ENCODE measurements around the gene ZBTB3.
"Not testable (repeated sequence)": the region's sequence is repeated elsewhere in the genome, so short reads cannot be mapped to it uniquely, and the experiment has no call there.

ZBTB3 gene

DNA sequence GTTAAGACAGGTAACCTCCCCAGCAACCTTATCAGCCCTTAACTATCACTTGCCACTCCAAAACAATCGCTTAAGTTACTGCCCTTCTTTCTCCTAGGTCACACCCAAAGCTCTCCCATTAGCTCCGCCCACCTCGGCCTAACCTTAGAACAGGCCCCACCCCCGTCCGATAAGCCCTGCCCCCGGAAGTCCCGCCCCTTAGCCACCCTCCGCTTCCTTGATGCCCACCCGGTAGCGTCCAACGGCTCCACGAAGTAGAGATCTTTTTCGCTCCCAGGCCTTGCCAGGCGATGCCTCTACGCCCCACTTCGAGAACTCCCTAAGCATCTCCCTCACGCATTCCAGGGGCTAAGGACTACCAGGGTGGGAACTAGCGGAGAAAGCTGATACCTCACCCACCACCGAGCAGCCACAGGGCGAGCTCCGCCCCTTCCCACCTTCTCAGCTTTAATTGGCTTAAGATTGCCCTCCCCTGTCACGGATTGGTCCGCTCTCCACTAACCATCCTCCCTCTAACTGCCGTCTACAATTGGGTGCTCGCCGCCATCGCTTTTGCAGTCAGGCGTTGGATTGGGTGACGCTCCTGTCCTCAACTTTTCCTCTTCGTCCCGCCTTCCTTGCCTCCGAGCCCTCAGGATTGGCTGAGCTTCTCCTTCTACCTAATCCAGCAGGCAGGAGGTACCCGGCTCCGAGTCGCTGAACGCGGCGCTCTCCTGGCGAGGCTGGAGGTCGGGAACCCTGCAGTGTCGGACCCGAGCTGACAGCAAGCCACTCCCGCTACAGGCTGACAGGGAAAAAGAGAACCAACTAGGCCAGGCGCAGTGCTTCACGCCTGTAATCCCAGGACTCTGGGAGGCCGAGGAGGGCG is at the start of gene ZBTB3:
Gene ZBTB3 (minus strand): TSS at position 425 of the 868 bp plus-strand sequence. CDS start 496 bp downstream, outside the sequence.
- DNase-seq, result peak; percentile 100

DNA sequence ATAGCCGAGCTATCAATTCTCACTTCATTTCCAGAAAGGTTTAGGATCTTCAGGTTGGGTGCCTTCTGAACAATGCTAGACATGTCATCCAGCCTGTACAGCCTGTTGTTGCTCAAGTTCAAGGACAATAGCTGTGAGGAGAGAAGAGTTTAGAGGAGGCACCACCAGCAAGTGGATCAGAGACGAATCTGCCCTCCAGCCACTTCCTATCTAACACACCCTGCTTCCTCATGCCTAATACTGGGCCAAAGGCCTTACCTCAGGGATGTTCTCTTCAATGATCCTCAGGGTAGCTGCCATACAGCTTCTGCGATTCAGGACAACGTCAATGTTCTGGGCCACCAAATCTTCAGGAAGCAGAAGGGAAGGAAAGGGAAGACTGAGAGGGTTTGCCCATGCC is 47.1 kb upstream of the ZBTB3 start:
- no peak for DNase-seq

DNA sequence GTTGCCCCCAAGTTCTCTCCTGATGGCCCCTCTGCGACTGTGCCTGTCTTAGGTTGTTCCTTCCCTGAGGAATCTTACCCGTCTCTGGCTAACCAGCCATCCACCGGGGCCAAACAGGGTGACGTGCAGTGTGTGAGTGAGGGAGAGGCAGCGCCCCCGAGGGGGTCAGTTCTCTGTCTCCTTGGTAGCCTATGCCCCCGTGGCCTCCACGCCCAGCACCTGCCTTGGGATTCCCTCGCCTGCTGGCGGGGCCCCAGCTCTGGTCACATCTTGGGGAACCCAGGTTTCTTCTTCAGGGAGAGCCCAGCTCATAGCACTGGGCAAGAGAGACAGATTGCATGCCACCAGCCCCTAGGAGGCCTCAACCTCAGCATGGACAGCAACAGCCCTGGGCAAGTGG is 45.5 kb upstream of the ZBTB3 start:
- DNase-seq, result no peak

DNA sequence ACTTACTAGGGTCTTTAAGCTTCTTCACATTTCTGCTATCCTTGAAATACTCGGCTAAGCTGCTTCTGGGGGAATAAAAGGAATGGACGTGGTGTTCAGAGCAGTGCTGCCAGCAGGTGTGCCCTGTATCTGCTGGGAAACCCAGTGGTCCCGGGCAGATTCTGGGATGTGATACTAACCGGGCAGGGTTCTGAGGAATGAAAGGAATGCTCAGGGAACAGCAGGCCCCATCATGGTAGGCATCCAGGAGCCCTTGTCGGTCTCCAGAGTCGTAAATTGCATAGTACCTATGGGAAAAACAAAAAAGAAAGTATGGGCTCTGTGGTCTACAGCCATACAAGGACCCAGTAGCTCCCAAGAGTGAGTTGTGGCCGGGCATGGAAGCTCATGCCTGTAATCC is 42.3 kb upstream of the ZBTB3 start:
- no peak for DNase-seq

DNA sequence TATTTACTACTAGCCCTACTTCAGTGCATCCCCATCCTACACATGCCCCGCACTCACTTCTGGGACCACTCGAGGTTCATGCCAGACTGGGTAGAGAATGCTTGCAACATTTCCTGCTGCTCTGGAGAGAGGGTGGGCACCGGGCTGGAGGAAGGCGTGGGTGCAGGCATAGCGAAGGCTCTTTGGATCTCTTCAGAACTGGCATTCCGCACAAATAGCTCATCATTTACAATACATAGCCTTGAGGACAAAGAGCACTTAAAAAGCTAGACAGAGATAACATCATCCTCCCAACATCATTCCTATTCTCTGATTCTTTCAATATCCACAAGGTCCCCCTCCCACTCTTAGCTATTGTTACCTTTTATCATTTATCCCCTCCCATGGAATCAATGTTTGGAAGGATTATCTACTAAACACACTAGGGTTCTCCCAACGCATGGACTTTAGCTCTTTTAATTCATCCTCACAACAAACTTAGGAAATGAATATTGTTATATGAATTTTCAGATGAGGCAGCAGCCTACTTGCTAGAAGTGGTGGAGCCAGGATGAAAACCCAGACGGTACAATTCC is 40.3 kb upstream of the ZBTB3 start:
- DNase-seq, result no peak

DNA sequence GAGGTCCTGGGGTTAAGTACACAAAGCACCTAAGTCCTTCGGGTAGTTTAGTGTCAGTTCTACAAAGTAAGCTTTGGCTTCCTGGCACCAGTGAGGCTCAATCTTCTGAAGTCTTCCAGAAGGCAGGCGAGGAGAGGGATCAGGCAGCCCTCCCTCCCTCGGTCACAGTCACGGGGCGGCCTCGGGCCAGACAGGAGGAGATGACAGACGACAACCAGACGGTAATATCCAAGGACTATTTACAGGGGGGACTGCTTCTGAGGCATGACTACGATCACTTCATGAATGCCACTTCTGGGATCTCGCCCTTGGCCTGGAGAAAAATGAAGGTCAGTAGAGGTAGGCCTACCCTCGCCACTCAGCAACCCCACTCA is 38.2 kb upstream of the ZBTB3 start:
- DNase-seq, result no peak

DNA sequence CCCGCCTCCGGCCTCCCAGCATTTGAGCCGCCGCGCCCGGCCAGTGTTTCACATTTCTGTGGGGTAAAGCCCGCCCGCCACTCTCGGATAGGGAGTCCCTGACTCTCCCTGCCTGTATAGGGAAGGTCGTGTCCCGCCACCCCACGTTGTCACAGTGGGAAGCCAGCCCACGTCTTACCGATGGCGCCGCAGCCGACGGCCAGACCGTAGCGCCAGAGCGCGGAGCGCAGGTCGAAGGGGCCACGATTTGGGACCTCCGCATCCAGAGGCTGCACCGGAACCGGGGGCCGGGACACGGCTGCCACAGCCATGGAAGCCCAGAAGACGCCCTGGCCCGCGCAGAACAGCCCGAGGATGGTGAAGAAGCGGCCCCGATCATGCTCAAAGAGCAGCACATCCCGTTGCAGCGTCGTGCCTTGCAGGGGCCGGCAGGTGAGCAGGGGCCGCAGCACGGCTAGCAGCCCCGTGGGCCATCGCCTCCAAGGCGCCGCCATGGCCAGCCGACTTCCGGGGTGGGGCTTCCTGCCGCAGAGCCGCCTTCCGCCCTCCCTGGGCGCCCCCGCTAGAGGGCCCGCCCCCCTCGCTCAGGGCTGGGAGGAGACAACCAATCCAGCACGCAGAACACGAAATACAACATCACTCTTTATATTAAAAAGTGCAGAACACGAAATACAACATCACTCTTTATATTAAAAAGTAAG is 37.7 kb upstream of the ZBTB3 start, which contains the start of gene TMEM223:
Gene TMEM223 (minus strand): TSS at position 506 of the 701 bp plus-strand sequence. CDS start 12 bp downstream, at position 494.
- peak; percentile 76 for DNase-seq

DNA sequence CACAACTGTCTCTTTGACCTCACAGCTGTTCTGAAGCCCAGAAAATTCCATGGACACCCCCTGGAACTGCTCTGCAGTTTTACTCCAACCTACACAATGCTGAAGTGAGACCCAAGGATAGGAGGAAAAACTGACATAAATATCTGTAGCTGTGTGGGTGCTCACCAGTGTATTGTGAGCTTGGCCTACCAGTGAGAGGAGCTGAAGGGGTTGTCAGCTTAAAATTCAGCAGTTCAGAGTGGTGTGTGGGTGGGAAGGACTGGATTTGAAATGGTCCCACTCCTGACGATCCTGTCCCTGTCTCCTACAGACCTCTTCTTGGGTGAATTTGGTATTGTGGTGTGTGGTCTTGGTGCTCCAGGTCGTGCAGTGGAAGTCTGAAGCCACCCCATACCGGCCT is 35.6 kb upstream of the ZBTB3 start:
- DNase-seq, result no peak

DNA sequence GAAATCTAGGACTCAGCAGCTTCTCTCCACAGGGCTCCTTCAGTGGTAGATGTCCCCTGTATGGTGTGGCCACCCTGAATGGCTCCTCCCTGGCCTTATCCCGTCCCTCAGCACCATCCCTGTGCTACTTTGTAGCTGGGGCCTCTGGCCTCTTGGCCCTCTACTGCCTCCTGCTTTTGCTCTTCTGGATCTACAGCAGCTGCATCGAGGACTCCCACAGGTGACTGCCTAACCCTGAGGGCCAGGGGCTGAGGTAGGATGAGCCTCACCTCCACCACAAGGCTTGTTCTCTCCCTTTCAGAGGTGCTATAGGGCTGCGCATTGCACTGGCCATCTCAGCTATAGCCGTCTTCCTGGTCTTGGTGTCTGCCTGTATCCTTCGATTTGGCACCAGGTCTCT is 35.0 kb upstream of the ZBTB3 start:
- DNase-seq, result no peak

DNA sequence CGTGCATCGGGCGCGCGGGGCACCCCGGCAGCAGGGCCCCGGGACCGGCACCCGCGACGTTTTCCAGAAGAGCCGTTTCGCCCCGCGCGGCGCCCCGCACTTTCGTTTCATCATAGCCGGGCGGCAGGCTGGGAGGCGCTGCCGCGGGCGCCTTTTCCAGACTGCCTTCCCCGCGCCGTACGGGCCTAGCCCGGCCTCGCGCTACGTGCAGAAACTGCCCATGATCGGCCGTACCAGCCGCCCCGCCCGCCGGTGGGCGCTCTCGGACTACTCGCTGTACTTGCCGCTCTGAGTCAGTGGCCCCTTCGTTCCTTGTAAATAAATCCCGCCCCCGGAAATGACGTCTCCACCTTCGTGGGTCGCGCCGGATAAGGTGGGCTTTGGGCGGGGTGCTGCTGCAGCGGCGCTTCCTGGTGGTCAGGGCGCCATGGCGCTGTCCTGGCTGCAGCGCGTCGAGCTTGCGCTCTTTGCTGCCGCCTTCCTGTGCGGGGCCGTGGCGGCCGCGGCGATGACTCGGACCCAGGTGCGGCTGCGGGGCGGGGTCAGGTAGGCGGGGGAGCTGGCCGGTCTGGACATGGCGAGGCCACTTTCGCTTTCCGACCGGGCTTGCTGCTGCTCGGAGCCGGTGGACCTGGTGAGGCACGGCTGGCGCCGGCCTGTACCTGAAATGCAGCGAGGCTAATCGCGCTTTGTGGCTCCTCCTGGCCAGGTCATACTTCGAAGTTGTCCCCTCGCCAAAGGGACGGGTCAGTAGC is 33.2 kb upstream of the ZBTB3 start, which contains the start of gene TMEM179B:
Gene TMEM179B (plus strand): TSS at position 398 of the 755 bp plus-strand sequence. CDS start 30 bp downstream, at position 428.
- peak; percentile 98 for DNase-seq

DNA sequence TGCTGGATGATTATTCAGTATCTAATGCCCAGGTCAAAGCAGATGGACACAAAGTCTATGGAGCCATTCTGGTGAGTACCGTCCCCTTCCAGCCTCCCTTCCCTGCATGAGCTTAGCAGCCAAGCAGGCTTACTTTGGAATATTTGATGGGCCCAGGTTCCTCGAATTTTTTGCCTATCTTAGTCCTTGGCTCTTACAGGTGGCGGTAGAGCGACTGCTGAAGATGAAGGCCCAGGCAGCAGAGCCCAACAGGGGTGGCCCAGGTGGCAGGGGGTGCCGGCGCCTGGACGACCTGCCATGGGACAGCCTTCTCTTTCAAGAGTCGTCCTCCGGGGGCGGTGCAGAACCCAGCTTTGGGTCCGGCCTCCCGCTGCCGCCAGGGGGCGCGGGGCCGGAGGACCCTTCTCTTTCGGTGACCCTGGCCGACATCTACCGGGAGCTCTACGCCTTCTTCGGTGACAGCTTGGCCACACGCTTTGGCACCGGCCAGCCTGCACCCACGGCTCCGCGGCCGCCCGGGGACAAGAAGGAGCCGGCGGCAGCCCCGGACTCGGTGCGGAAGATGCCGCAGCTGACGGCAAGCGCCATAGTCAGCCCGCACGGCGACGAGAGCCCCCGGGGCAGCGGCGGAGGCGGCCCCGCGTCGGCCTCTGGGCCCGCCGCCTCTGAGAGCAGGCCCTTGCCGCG is 32.5 kb upstream of the ZBTB3 start:
- peak; percentile 84 for DNase-seq

DNA sequence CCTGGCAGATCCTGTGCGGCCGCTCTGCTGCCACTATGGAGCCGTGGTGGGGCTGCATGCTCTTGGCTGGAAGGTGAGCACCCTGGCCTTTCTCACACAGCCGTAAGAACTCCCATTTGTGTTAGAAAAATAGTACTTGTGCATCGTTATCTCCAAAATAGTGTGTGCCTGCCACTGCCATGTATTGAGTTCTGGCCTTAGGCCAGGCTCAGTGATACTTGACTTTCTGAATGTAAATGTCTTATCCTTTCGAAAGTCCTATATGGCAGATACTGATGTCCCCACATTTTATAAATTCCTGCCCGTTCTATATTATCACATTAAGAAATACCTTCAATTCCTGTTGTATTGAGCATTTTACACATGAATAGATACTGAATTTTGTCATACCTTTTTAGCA is 28.8 kb upstream of the ZBTB3 start:
- DNase-seq, result no peak

DNA sequence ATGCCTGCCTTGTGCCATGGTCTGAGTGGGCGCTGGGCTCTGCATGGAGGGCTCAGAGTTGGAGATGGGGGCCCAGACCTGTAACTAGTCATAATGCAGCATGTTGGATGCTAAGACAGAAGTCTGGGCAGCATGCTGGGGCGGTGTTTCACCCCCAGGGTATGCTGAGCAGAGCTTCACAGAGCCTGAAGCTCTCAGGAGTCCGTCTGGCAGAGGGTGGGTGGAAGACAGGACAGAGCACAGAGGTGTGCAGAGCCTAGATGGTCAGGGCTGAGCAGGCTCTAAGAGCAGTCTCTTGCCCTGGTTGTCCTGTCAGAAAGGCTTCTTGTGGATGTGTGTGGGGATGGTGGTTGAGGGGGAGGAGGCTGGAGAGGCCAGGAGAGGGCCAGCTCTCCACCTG is 24.5 kb upstream of the ZBTB3 start:
- DNase-seq, result no peak

DNA sequence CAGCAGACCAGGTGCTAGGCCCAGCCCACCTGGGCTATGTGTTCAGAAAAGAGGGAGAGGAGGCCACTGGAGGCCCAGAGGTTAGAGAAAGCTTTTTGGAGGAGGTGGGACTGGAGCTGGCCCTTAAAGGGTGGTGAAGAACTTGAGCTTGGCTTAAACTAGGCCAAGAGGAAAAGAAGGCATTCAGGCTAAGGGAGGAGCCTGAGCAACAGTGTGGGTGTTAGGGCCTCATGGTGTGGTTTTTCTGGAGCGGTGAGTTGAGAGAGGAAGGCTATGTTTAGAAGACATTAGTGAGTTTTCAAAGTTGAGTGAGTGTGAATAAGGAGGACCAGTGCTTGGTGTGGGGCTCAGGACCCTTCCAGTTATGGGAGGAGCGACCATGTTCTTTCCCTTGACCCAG is 23.4 kb upstream of the ZBTB3 start:
- no peak for DNase-seq

DNA sequence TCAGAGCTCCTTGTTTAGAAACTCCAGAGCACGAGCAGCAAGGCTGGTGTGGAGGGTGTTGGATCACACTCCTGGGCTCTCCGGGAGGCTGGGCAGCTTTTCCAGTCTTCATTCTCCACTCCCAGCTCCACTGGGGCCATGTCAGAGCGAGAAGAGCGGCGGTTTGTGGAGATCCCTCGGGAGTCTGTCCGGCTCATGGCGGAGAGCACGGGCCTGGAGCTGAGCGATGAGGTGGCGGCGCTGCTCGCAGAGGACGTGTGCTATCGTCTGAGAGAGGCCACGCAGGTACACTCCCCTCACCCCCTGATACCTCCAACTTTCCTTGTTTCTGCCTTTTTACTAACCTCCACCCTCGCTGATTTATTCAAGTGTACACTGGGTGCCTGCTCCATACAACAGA is 21.7 kb upstream of the ZBTB3 start:
- DNase-seq, result no peak

DNA sequence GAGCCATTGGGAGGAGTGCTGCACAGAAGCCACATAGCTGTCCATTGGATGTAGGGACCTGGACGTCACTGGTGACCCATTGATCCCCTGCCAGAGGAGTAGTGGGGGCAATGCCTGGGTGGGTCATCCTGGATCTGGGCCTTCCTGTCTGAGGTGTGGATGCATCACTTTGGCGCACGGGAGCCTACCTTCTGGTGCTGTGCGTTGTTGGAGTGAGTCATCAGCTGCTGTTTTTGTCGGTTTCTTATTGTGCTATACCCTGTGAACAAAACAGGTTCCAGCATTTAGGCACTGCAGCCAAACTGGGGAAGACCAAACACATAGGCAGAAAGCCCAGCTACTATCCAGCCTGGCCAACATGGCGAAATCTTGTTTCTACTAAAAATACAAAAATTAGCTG is 20.4 kb upstream of the ZBTB3 start:
- DNase-seq, result no peak

DNA sequence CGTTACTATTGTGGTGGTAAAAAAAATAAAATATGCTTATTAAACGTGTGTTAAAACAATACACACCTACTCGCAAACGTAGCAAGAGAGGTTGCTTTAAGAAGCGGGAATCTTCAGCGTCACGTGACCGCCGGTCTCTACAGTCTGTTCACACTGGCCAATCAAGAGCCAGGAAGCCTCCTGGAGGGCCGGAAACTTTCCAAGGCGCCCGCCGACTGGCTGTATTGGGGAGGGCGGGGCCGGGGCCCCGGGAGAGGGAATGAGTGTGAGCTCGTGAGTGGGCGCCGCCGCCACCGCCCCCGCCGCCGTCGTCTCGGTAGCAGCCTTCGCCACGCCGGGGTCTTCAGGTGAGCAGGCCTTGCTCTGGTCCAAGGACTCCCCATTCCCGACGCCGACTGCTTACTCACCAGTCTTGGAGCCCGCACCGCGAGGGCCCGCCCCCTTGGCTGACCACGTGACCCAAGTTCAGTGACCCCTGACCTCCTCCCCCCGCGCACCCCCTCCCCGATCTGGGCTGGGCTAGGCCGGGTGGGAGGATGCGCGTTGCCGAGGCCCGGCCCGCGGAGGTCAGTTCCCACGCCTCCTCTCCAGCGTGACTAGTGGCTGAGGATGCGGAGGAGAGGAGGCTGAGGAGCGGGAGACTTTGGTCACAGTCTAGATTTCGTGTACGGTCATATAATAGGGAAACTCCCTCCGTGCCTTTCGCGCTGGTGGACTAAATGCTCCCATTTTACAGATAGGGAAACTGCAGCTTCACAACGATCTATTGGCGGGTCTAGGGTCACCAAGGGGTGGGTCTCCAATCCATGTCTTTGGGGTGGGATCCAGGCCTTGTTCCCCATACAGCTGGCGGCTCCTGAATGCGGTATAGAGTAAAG is 17.4 kb upstream of the ZBTB3 start, which contains the start of gene TAF6L:
Gene TAF6L (plus strand): TSS at position 253 of the 878 bp plus-strand sequence. CDS start 4,388 bp downstream, outside the sequence.
- DNase-seq, result peak; percentile 95

DNA sequence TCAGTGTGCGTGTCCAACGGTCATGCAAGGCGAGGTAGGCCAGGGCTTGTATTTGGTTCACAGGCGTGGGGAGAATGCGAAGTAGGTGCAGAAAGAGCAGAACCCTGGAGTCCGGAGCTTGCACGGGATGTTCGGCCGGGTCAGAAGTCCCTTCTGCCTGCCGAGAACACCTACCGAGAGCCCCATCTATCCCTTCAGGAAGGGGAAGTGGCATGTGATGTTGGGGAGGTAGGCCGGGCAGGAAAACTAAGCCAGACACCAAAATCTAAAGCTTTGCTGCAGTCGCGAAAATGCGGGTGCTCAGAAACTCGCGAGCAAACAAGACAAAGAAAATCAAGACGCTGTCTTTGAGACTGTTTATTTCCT is 16.8 kb upstream of the ZBTB3 start:
- DNase-seq, result no peak

DNA sequence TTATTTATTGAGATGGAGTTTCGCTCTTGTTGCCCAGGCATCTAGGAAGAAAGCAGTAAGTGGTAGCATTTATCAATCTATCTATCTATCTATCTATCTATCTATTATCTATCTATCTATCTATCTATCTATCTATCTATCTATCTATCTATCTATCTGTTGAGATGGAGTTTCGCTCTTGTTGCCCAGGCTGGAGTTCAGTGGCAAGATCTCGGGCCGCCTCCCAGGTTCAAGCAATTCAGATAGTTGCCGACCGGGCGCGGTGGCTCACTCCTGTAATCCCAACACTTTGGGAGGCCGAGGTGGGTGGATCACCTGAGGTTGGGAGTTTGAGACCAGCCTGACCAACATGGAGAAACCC is 6.9 kb upstream of the ZBTB3 start:
- not testable (repeated sequence) for DNase-seq

DNA sequence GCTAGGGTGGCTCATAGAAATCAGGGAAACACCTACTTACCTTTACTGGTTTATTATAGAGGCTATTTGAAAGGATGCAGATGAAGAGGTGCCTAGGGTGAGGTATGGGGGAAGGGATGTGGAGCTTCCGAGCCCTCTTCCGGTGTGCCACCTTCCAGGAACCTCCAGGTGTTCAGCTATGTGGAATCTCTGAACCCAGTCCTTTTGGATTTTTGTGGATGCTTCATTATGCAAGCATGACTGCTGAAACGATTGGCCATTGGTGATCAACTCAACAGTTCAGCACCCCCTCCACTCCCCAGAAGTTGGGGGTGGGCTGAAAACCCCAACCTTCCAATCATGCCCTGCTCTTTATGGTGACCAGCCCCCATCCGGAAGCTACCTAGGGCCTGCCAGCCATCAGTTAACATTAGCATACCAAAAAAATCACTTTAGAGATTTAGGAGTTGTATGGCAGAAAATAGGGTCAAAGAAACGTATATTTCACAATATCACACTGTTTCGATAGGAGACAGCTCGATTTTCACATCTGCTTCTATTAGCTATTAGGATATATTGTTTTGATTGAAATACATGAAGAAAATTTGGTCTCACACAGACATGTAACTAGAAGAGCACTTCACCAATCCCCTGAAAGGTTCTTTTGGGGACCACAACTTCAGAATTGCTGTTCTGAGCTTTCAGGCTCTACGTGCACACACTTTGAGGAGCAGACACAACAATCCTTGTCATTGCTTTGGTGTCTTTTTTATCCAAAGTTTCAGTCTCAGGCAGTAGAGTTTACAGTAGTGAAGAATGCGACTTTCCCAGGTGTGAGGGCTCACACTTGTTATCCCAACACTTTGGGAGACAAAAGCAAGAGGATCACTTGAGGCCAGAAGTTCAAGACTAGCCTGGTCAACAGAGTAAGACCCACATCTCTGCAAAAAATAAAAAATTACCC is 4.2 kb upstream of the ZBTB3 start:
- no peak for DNase-seq

Data from HCEC 1CT (cell line).